HS-27A (cell line): ENCODE data around the gene RAB11A.

ENCODE experiments used
- DNase-seq: peaks from one replicate; pipeline ENCODE4 v3.0.0-alpha.2; 2012; ENCODE audit warnings: low read depth, missing footprints

Gene RAB11A

GRCh38 chr15:65885668-65886218 lies 16.5 kb downstream of the RAB11A start:
- DNase-seq: no peak

- no peak for DNase-seq
Measured at GRCh38 chr15:65887565-65887964, 18.3 kb downstream of the RAB11A start.

GRCh38 chr15:65888981-65889380 lies 19.7 kb downstream of the RAB11A start:
- DNase-seq: no peak

- DNase-seq: no peak
Measured at GRCh38 chr15:65893060-65893459, 23.8 kb downstream of the RAB11A start.

- DNase-seq: no peak
Measured at GRCh38 chr15:65896236-65896635, 26.9 kb downstream of the RAB11A start.

- no peak for DNase-seq
Measured at GRCh38 chr15:65900488-65900887, 31.2 kb downstream of the RAB11A start.

GRCh38 chr15:65901336-65901735 lies 32.0 kb downstream of the RAB11A start:
- DNase-seq: no peak

- DNase-seq: no peak
Measured at GRCh38 chr15:65901836-65902235, 32.5 kb downstream of the RAB11A start.

- DNase-seq: no peak
Measured at GRCh38 chr15:65902373-65902772, 33.1 kb downstream of the RAB11A start.

GRCh38 chr15:65903296-65904073 lies 34.2 kb downstream of the RAB11A start:
- peak; percentile 12 for DNase-seq

- DNase-seq: no peak
Measured at GRCh38 chr15:65904301-65904700, 35.0 kb downstream of the RAB11A start.

GRCh38 chr15:65906396-65906795 lies 37.1 kb downstream of the RAB11A start:
- no peak for DNase-seq

- DNase-seq: no peak
Measured at GRCh38 chr15:65907661-65908060, 38.4 kb downstream of the RAB11A start.

GRCh38 chr15:65908876-65909275 lies 39.6 kb downstream of the RAB11A start:
- no peak for DNase-seq

- no peak for DNase-seq
Measured at GRCh38 chr15:65909831-65910230, 40.5 kb downstream of the RAB11A start.

GRCh38 chr15:65910341-65910740 lies 41.0 kb downstream of the RAB11A start:
- no peak for DNase-seq

GRCh38 chr15:65912235-65912634 lies 42.9 kb downstream of the RAB11A start:
- no peak for DNase-seq

GRCh38 chr15:65913631-65914199 lies 44.4 kb downstream of the RAB11A start:
- DNase-seq: no peak

GRCh38 chr15:65914386-65914785 lies 45.1 kb downstream of the RAB11A start:
- DNase-seq: no peak

GRCh38 chr15:65914981-65915925 lies 46.0 kb downstream of the RAB11A start:
- DNase-seq: no peak

- DNase-seq: no peak
Measured at GRCh38 chr15:65916041-65916663, 46.9 kb downstream of the RAB11A start.
